Suprapubic skin (tissue), 4 donors: ENCODE data around the gene ARHGAP1. TPM values are rescaled to one million over a fixed set of nuclear protein-coding genes. Genes with fewer than 3 reads are reported as not detected.
"Not testable (repeated sequence)": the region's sequence is repeated elsewhere in the genome, so short reads cannot be mapped to it uniquely, and the experiment has no call there.

Source experiments
- DNase-seq, 2 donors: peaks; one replicate each; pipeline ENCODE4 v3.0.0-alpha.2; 2019; ENCODE audit warnings: low spot score in 2 of 2
- H3K27ac ChIP-seq: fragments of 200-600 bp; sonication (generic); one replicate; pipeline ENCODE4 v1.5.1; 2019
- H3K27me3 ChIP-seq: fragments of 200-600 bp; sonication (generic); one replicate; pipeline ENCODE4 v1.5.1; 2019
- H3K36me3 ChIP-seq: fragments of 200-600 bp; sonication (generic); one replicate; pipeline ENCODE4 v1.5.1; 2019
- H3K4me1 ChIP-seq: fragments of 200-600 bp; sonication (generic); one replicate; pipeline ENCODE4 v1.5.1; 2019
- H3K4me3 ChIP-seq: fragments of 200-600 bp; sonication (generic); one replicate; pipeline ENCODE4 v1.5.1; 2019; ENCODE audit warnings: mild to moderate bottlenecking
- H3K9me3 ChIP-seq: fragments of 200-600 bp; sonication (generic); one replicate; pipeline ENCODE4 v1.5.1; 2019
- EP300 ChIP-seq: sonication (generic); formaldehyde crosslinking; IDR thresholded peaks from one replicate; pipeline ENCODE4 v1.6.1; 2017; ENCODE audit warnings: antibody characterized with exemption
- POLR2A ChIP-seq, 2 donors: fragments of 450-650 bp; IDR thresholded peaks; one replicate each; pipeline ENCODE4 v1.6.1; 2017; ENCODE audit warnings: antibody characterized with exemption in 2 of 2, mild to moderate bottlenecking in 2 of 2, moderate library complexity in 2 of 2
- POLR2AphosphoS5 ChIP-seq, 3 donors: sonication (generic); formaldehyde crosslinking; IDR thresholded peaks; one replicate each; pipeline ENCODE4 v1.6.1; 2017; ENCODE audit warnings: antibody characterized with exemption in 3 of 3
- WGBS: methylation state at CpG from one replicate; pipeline ENCODE4 v1.1.5; 2018; 5-methylcytosine and 5-hydroxymethylcytosine counted together
- total RNA-seq, 4 donors: library from RNA; depleted of rRNA; stranded (reverse); fragments of >200 nt; gene quantifications; one replicate each; pipeline ENCODE4 v1.1.0, GENCODE V29; 2016
- TF ChIP-seq, protein P1 (sequence below), 2 donors: fragments of 200-600 bp in 1 of 2; fragments of 450-650 bp in 1 of 2; sonication (generic) in 1 of 2; IDR thresholded peaks; one replicate each; pipeline ENCODE4 v1.5.1; 2016 to 2019; ENCODE audit warnings: antibody characterized with exemption in 2 of 2, mild to moderate bottlenecking in 1 of 2, moderate library complexity in 1 of 2

The ARHGAP1 gene
- total RNA-seq, 4 donors from 2014 or later: 53.7 to 72.5 (median 68.5) TPM

- H3K27ac ChIP-seq: no peak overlapping the region
- no peak for TF ChIP-seq EP300
- TF ChIP-seq POLR2A (IDR thresholded peaks at IDR 0.05): no peak
- TF ChIP-seq, protein P1, sequence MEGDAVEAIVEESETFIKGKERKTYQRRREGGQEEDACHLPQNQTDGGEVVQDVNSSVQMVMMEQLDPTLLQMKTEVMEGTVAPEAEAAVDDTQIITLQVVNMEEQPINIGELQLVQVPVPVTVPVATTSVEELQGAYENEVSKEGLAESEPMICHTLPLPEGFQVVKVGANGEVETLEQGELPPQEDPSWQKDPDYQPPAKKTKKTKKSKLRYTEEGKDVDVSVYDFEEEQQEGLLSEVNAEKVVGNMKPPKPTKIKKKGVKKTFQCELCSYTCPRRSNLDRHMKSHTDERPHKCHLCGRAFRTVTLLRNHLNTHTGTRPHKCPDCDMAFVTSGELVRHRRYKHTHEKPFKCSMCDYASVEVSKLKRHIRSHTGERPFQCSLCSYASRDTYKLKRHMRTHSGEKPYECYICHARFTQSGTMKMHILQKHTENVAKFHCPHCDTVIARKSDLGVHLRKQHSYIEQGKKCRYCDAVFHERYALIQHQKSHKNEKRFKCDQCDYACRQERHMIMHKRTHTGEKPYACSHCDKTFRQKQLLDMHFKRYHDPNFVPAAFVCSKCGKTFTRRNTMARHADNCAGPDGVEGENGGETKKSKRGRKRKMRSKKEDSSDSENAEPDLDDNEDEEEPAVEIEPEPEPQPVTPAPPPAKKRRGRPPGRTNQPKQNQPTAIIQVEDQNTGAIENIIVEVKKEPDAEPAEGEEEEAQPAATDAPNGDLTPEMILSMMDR (IDR thresholded peaks at IDR 0.05): no peak
- no peak for TF ChIP-seq POLR2AphosphoS5 (IDR thresholded peaks at IDR 0.05)
- DNase-seq: no peak
- H3K9me3 ChIP-seq: no peaks in the 10 kb centered on the region
- no peaks in the 10 kb centered on the region for H3K36me3 ChIP-seq
- no peaks in the 10 kb centered on the region for H3K27me3 ChIP-seq
- no peaks in the 10 kb centered on the region for H3K4me1 ChIP-seq
- WGBS: 86% methylated on average over 11 of the region's 11 CpGs
- H3K4me3 ChIP-seq: no peak overlapping the region
Observed at GRCh38 chr11:46718155-46719019, 18.0 kb upstream of the ARHGAP1 start.

DNA sequence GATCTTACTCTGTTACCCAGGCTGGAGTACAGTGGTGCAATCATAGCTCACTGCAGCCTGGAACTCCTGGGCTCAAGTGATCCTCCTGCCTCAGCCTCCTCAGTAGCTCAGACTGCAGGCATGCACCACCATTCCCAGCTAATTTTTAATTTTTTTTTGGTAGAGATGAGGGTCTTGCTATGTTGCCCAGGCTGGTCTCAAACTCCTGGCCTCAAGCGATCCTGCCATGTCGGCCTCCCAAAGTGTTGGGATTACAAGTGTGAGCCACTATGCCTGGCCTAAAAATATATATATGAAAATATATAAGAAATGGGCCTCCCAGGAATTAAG lies 17.4 kb upstream of the ARHGAP1 start:
- WGBS: 92% methylated on average over 2 of the region's 2 CpGs
- DNase-seq, H3K4me1 ChIP-seq, H3K27ac ChIP-seq, H3K27me3 ChIP-seq, H3K36me3 ChIP-seq, H3K4me3 ChIP-seq, H3K9me3 ChIP-seq: not testable (repeated sequence)

DNA sequence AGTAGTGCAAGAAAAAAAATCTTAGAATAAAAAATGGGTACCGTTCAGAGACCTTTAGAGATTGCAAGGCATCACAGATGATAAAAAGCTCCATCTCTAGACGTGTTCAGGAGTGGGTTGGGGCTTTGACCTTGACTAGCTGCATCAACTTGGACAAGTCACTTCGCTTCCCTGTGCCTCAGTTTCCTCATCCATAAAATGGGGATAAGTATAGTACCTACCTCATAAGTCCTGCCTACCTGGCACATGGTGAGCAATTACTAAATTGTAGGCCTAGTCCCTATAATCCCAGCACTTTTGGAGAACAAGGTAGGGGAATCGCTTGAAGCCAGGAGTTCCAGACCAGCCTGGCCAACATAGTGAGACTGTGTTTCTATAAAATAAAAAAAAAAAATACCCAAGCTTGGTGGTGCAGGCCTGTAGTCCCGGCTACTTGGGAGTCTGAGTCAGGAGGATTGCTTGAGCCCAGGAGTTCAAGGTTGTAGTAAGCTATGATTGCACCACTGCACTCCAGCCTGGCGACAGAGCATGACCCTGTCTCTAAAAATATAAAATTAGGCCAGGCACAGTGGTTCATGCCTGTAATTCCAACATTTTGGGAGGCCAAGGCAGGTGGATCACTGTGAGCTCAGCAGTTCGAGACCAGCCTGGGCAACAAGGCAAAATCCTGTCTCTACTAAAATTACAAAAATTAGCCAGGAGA lies 12.6 kb upstream of the ARHGAP1 start:
- no peaks in the 10 kb centered on the region for H3K27me3 ChIP-seq
- H3K27ac ChIP-seq: no peak overlapping the region
- H3K4me3 ChIP-seq: no peak overlapping the region
- TF ChIP-seq, protein P1 (IDR thresholded peaks at IDR 0.05): no peak
- TF ChIP-seq POLR2AphosphoS5 (IDR thresholded peaks at IDR 0.05) (no peak), EP300 (no peak), POLR2A (IDR thresholded peaks at IDR 0.05) (no peak)
- no peaks in the 10 kb centered on the region for H3K36me3 ChIP-seq
- peaks cover 4% of the 10 kb centered on the region for H3K4me1 ChIP-seq
- H3K9me3 ChIP-seq: no peaks in the 10 kb centered on the region
- DNase-seq: no peak
- 90% methylated on average over 7 of the region's 7 CpGs for WGBS

DNA sequence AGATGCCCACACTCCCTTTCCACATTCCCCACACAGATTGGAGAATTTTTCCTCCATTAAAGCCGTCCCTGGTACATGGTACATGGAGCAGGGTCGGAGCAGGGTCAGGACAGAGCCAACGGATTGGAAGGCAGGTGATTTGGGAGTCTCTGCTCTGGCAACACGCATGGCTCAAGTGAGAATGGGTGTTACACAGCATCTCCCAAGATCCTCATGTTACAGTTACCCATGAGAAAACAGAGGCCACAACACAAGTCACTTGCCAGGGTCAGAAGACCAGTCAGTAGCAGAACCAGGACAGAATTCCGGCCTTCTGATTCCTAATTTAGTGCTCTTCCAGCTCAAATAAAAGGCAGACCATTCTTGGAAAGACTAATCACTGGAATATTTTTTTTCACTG lies 10.9 kb upstream of the ARHGAP1 start:
- H3K4me3 ChIP-seq: no peak overlapping the region
- peaks cover 10% of the 10 kb centered on the region for H3K36me3 ChIP-seq
- H3K27me3 ChIP-seq: no peaks in the 10 kb centered on the region
- H3K9me3 ChIP-seq: no peaks in the 10 kb centered on the region
- no peak for DNase-seq
- H3K27ac ChIP-seq: peak overlapping the region; percentile 78
- H3K4me1 ChIP-seq: peaks cover 4% of the 10 kb centered on the region
- 71% methylated on average over 5 of the region's 5 CpGs for WGBS
- TF ChIP-seq POLR2A (IDR thresholded peaks at IDR 0.05): no peak
- TF ChIP-seq, protein P1 (IDR thresholded peaks at IDR 0.05): no peak

GRCh38 chr11:46710821-46711269 lies 10.4 kb upstream of the ARHGAP1 start:
- Histone ChIP-seq H3K9me3 (no peaks in the 10 kb centered on the region), H3K4me3 (no peak overlapping the region), H3K4me1 (peaks cover 4% of the 10 kb centered on the region), H3K36me3 (peaks cover 15% of the 10 kb centered on the region), H3K27ac (peak overlapping the region; percentile 78), H3K27me3 (no peaks in the 10 kb centered on the region)
- DNase-seq: no peak
- TF ChIP-seq, protein P1 (IDR thresholded peaks at IDR 0.05): no peak
- 61% methylated on average over 7 of the region's 10 CpGs for WGBS

- not testable (repeated sequence) for DNase-seq, H3K4me1 ChIP-seq, H3K27me3 ChIP-seq, H3K9me3 ChIP-seq, H3K27ac ChIP-seq, H3K4me3 ChIP-seq
- peaks cover 30% of the 10 kb centered on the region for H3K36me3 ChIP-seq
- 82% methylated on average over 9 of the region's 9 CpGs for WGBS
Observed at GRCh38 chr11:46709351-46709750, 8.9 kb upstream of the ARHGAP1 start.
